ENCODE results near the gene HTR1E. TPM values are rescaled to one million over a fixed set of nuclear protein-coding genes. Genes with fewer than 3 reads are reported as not detected.
A peak's percentile ranks its signal among the peaks of the same experiment; 100 is the strongest.

Gene HTR1E
- total and polyA plus RNA-seq, 2 donors (not counting 1 experiment from before 2014, with no cell fraction given) = not detected

- Histone ChIP-seq H3K4me1 (ENCODE audit: control insufficient read depth in 2 of 2, insufficient read depth in 2 of 2, low read length in 2 of 2) (no peaks in the 10 kb centered on the region), H3K27ac (ENCODE audit: low read length in 2 of 2) (no peak overlapping the region), H3K4me2 (replicated peaks; ENCODE audit: low read depth, low read length, poor library complexity, severe bottlenecking) (no peak overlapping the region), H3K9me3 (ENCODE audit: control extremely low read depth in 1 of 3, control insufficient read depth in 2 of 3, insufficient read depth in 1 of 3, low read length in 2 of 3) (peaks cover 0 to 4% (median 0%) of the 10 kb centered on the region in 3 donors), H3K79me2 (ENCODE audit: control insufficient read depth, insufficient read depth, low read length) (no peaks in the 10 kb centered on the region), H3K36me3 (replicated peaks in 1 of 2; ENCODE audit: control extremely low read depth in 1 of 2, control insufficient read depth in 1 of 2, extremely low read depth in 1 of 2, insufficient read depth in 2 of 2, low read length in 1 of 2) (no peaks in the 10 kb centered on the region), H3K9ac (ENCODE audit: low read length) (no peak overlapping the region), H3K4me3 (ENCODE audit: control extremely low read depth in 1 of 5, extremely low read depth in 1 of 5, insufficient read depth in 1 of 5, low read depth in 2 of 5, low read length in 4 of 5) (no peak overlapping the region), H2AFZ (ENCODE audit: insufficient read depth, low read depth, low read length, poor library complexity, severe bottlenecking) (no peak overlapping the region), H3K27me3 (replicated peaks in 1 of 4; ENCODE audit: control extremely low read depth in 1 of 4, control insufficient read depth in 3 of 4, insufficient read depth in 4 of 4, low read length in 3 of 4) (no peaks in the 10 kb centered on the region), H4K20me1 (ENCODE audit: control insufficient read depth, insufficient read depth, low read length, poor library complexity, severe bottlenecking) (no peaks in the 10 kb centered on the region)
- no peak overlapping the region for H3K27ac Mint-ChIP-seq
- peaks cover 10% of the 10 kb centered on the region for H3K27me3 Mint-ChIP-seq
- no peaks in the 10 kb centered on the region for H3K9me3 Mint-ChIP-seq (ENCODE audit: insufficient read depth)
- ATAC-seq (ENCODE audit: low read depth) = no peak
- POLR2A ChIA-PET = no interaction called here
- TF ChIP-seq CTCF (IDR thresholded peaks at IDR 0.05) (no peak), EZH2 (IDR thresholded peaks at IDR 0.05; ENCODE audit: borderline replicate concordance, insufficient read depth, low read depth, low read length, poor library complexity, severe bottlenecking) (no peak)
- no peak overlapping the region for H3K4me3 Mint-ChIP-seq
- DNase-seq = no peak
- CTCF ChIA-PET = no interaction called here
- 71% methylated on average over 1 of the region's 2 CpGs for WGBS (ENCODE audit: insufficient coverage)
- intact Hi-C loops (cut with micrococcal nuclease) = no loop called here
- H3K4me1 Mint-ChIP-seq = peaks cover 4% of the 10 kb centered on the region
Measured at GRCh38 chr6:87027021-87027420, 89.7 kb downstream of the HTR1E start.

GRCh38 chr6:87029711-87030314 is 92.5 kb downstream of the HTR1E start:
- DNase-seq (peak; percentile 33), ATAC-seq (ENCODE audit: low read depth) (no peak)
- Histone ChIP-seq H3K4me3 (ENCODE audit: control extremely low read depth in 1 of 5, extremely low read depth in 1 of 5, insufficient read depth in 1 of 5, low read depth in 2 of 5, low read length in 4 of 5) (no peak overlapping the region), H3K4me1 (ENCODE audit: control insufficient read depth in 2 of 2, insufficient read depth in 2 of 2, low read length in 2 of 2) (no peaks in the 10 kb centered on the region), H3K79me2 (ENCODE audit: control insufficient read depth, insufficient read depth, low read length) (no peaks in the 10 kb centered on the region), H3K27me3 (replicated peaks in 1 of 4; ENCODE audit: control extremely low read depth in 1 of 4, control insufficient read depth in 3 of 4, insufficient read depth in 4 of 4, low read length in 3 of 4) (no peaks in the 10 kb centered on the region), H3K9me3 (ENCODE audit: control extremely low read depth in 1 of 3, control insufficient read depth in 2 of 3, insufficient read depth in 1 of 3, low read length in 2 of 3) (no peaks in the 10 kb centered on the region), H3K4me2 (replicated peaks; ENCODE audit: low read depth, low read length, poor library complexity, severe bottlenecking) (no peak overlapping the region), H4K20me1 (ENCODE audit: control insufficient read depth, insufficient read depth, low read length, poor library complexity, severe bottlenecking) (no peaks in the 10 kb centered on the region), H3K27ac (ENCODE audit: low read length in 2 of 2) (no peak overlapping the region), H3K36me3 (replicated peaks in 1 of 2; ENCODE audit: control extremely low read depth in 1 of 2, control insufficient read depth in 1 of 2, extremely low read depth in 1 of 2, insufficient read depth in 2 of 2, low read length in 1 of 2) (no peaks in the 10 kb centered on the region), H3K9ac (ENCODE audit: low read length) (no peak overlapping the region), H2AFZ (ENCODE audit: insufficient read depth, low read depth, low read length, poor library complexity, severe bottlenecking) (no peak overlapping the region)
- intact Hi-C loops (cut with micrococcal nuclease) = no loop called here
- no peak for TF ChIP-seq EZH2 (IDR thresholded peaks at IDR 0.05; ENCODE audit: borderline replicate concordance, insufficient read depth, low read depth, low read length, poor library complexity, severe bottlenecking)
- peak; percentile 73 for TF ChIP-seq CTCF (IDR thresholded peaks at IDR 0.05)
- H3K27ac Mint-ChIP-seq = no peak overlapping the region
- WGBS (ENCODE audit: insufficient coverage) = no CpG with 5 or more reads among the region's 3 CpGs
- no peaks in the 10 kb centered on the region for H3K9me3 Mint-ChIP-seq (ENCODE audit: insufficient read depth)
- CTCF ChIA-PET = no interaction called here
- peaks cover 4% of the 10 kb centered on the region for H3K4me1 Mint-ChIP-seq
- peaks cover 12% of the 10 kb centered on the region for H3K27me3 Mint-ChIP-seq
- no peak overlapping the region for H3K4me3 Mint-ChIP-seq
- POLR2A ChIA-PET = no interaction called here

Measured in B cell (primary cell).